Endothelial cell of umbilical vein (primary cell): Measurements from ENCODE around the gene PCDH15. TPM values are rescaled to one million over a fixed set of nuclear protein-coding genes. Genes with fewer than 3 reads are reported as not detected.

ENCODE experiments used
- BruUV-seq: library from RNA; stranded (reverse); fragments of 400-500 nt; replicated peaks from 2 replicates; lab custom pipeline; 2021; lab: Mats Ljungman, UMichigan
- CTCF ChIA-PET: fragments of 300-600, 350-600 bp; sonication (Branson Sonifier 250); formaldehyde crosslinking; loops from one replicate; lab custom pipeline; 2021; ENCODE audit warnings: antibody characterized with exemption, inconsistent platforms; lab: Charles Lee
- POLR2A ChIA-PET: fragments of 300-600, 350-600 bp; sonication (Branson Sonifier 250); formaldehyde crosslinking; loops from one replicate; lab custom pipeline; 2021; ENCODE audit warnings: antibody characterized with exemption, inconsistent platforms; lab: Charles Lee
- DNase-seq: peaks from one replicate; pipeline ENCODE4 v3.0.0-alpha.2; 2011; ENCODE audit warnings: low read depth, low spot score
- FAIRE-seq: peaks from 2 replicates; lab custom pipeline; 2011; peaks lifted over from hg19 to GRCh38; lab: Jason Lieb, UNC
- H2AFZ ChIP-seq: 2 replicates; pipeline ENCODE4 v1.6.0; 2012; ENCODE audit warnings: low read depth, low read length, control low read depth, inconsistent platforms
- H3K27ac ChIP-seq: 2 replicates; pipeline ENCODE4 v1.5.1; 2011; ENCODE audit warnings: low read depth, mild to moderate bottlenecking, control low read depth, low read length, moderate library complexity; ENCODE audit not compliant: insufficient read depth
- H3K27me3 ChIP-seq, 2 experiments: 2 replicates each; pipeline versions ENCODE4 v1.6.0 to v1.6.1; 2011; ENCODE audit warnings: low read length in 2 of 2, mixed read lengths in 1 of 2; ENCODE audit not compliant: control insufficient read depth in 2 of 2, insufficient read depth in 2 of 2
- H3K36me3 ChIP-seq, 2 experiments: 2 replicates in 1 of 2; 3 replicates in 1 of 2; pipeline ENCODE4 v1.5.1; 2011; ENCODE audit warnings: low read length in 2 of 2, mild to moderate bottlenecking in 1 of 2, moderate library complexity in 1 of 2; ENCODE audit not compliant: control insufficient read depth in 2 of 2, insufficient read depth in 2 of 2; ENCODE audit errors: extremely low read depth in 1 of 2
- H3K4me1 ChIP-seq: 3 replicates; pipeline ENCODE4 v1.5.1; 2011; ENCODE audit warnings: mild to moderate bottlenecking, low read length; ENCODE audit not compliant: control insufficient read depth, insufficient read depth; ENCODE audit errors: extremely low read depth
- H3K4me2 ChIP-seq: 2 replicates; pipeline ENCODE4 v1.6.1; 2011; ENCODE audit warnings: low read length, control low read depth, mixed read lengths; ENCODE audit not compliant: insufficient read depth
- H3K4me3 ChIP-seq, 3 experiments: fragments of 200-600 bp in 1 of 3; sonication (generic), shearing (Covaris generic) in 1 of 3; replicated peaks in 1 of 3; 2 replicates each; pipeline ENCODE4 v1.5.1; 2011 to 2016; ENCODE audit warnings: control low read depth in 3 of 3, low read length in 3 of 3, mild to moderate bottlenecking in 2 of 3, inconsistent platforms in 1 of 3, low read depth in 1 of 3, moderate library complexity in 1 of 3; ENCODE audit not compliant: insufficient read depth in 1 of 3
- H3K79me2 ChIP-seq: 2 replicates; pipeline ENCODE4 v1.6.0; 2012; ENCODE audit warnings: low read length, inconsistent platforms; ENCODE audit not compliant: control insufficient read depth, insufficient read depth
- H3K9ac ChIP-seq: replicated peaks from 2 replicates; pipeline ENCODE3; 2011; ENCODE audit warnings: low read length, control low read depth; ENCODE audit not compliant: insufficient read depth; ENCODE audit errors: extremely low read depth
- H3K9me1 ChIP-seq: replicated peaks from 3 replicates; pipeline ENCODE4 v1.6.0; 2011; ENCODE audit warnings: mild to moderate bottlenecking, low read length; ENCODE audit not compliant: control insufficient read depth, insufficient read depth; ENCODE audit errors: extremely low read depth
- H3K9me3 ChIP-seq: replicated peaks from 2 replicates; pipeline ENCODE4 v1.5.1; 2012; ENCODE audit warnings: low read length, inconsistent platforms; ENCODE audit not compliant: control insufficient read depth, insufficient read depth
- H4K20me1 ChIP-seq: replicated peaks from 2 replicates; pipeline ENCODE3; 2011; ENCODE audit warnings: mild to moderate bottlenecking, low read length; ENCODE audit not compliant: control insufficient read depth, insufficient read depth; ENCODE audit errors: extremely low read depth
- CTCF ChIP-seq, 2 donors: IDR thresholded peaks; 1 replicate in 1 of 2; 2 replicates in 1 of 2; pipeline ENCODE4 v1.5.1; 2011; ENCODE audit warnings: low read length in 2 of 2, mild to moderate bottlenecking in 2 of 2, moderate library complexity in 2 of 2, control low read depth in 1 of 2, inconsistent platforms in 1 of 2, low read depth in 1 of 2; ENCODE audit not compliant: insufficient read depth in 1 of 2; ENCODE audit errors: extremely low read depth in 1 of 2
- EZH2 ChIP-seq: IDR thresholded peaks from 2 replicates; pipeline ENCODE4 v1.6.1; 2012; ENCODE audit warnings: borderline replicate concordance, low read depth, mild to moderate bottlenecking, moderate library complexity, low read length, inconsistent platforms; ENCODE audit not compliant: severe bottlenecking
- FOS ChIP-seq: IDR thresholded peaks from 2 replicates; pipeline ENCODE4 v1.6.1; 2011; ENCODE audit warnings: mild to moderate bottlenecking, low read length, moderate library complexity, borderline replicate concordance; ENCODE audit not compliant: insufficient read depth
- GATA2 ChIP-seq: IDR thresholded peaks from 2 replicates; pipeline ENCODE4 v1.7.0; 2011; ENCODE audit warnings: low read depth, mild to moderate bottlenecking, moderate library complexity, mixed read lengths, low read length; ENCODE audit not compliant: insufficient read length, insufficient read depth
- JUN ChIP-seq: IDR thresholded peaks from 2 replicates; pipeline ENCODE4 v1.6.1; 2011; ENCODE audit warnings: borderline replicate concordance, low read depth; ENCODE audit not compliant: insufficient read length, insufficient read depth
- MYC ChIP-seq: IDR thresholded peaks from one replicate; pipeline ENCODE4 v1.6.1; 2011; ENCODE audit warnings: mild to moderate bottlenecking, low read depth, low read length
- POLR2A ChIP-seq: IDR thresholded peaks from 2 replicates; pipeline ENCODE4 v1.6.1; 2012; ENCODE audit warnings: low read depth, mild to moderate bottlenecking, control low read depth, low read length
- POLR2AphosphoS5 ChIP-seq: IDR thresholded peaks from 2 replicates; pipeline ENCODE4 v1.6.1; 2012; ENCODE audit warnings: low read depth, mild to moderate bottlenecking, control low read depth, low read length, moderate library complexity; ENCODE audit not compliant: insufficient read depth
- dilution Hi-C: fragments of 300-500 bp; cut with MboI; formaldehyde crosslinking; loops from one replicate; pipeline ENCODE4 v1.15.0; 2019; ENCODE audit warnings: low sequenced_read_pairs; ENCODE audit not compliant: extremely low pct_ligation_motif_present
- intact Hi-C: fragments of 100-400 bp; cut with micrococcal nuclease; formaldehyde crosslinking; loops from one replicate; pipeline ENCODE4 v1.10.0; 2022
- polyA plus RNA-seq, 4 experiments: library from polyadenylated mRNA; depleted of rRNA in 3 of 4; stranded (reverse) in 3 of 4; unstranded in 1 of 4; fragments of >200 nt; gene quantifications; 2 replicates each; pipeline versions ENCODE4 v1.2.1 to v1.2.3, GENCODE V29; 2011 to 2012; ENCODE audit warnings: missing spikeins in 1 of 4
- total RNA-seq: library from RNA; stranded (reverse); gene quantifications from 2 replicates; pipeline ENCODE4 v1.2.3, GENCODE V29; 2021
- TF ChIP-seq, protein P1 (sequence below): IDR thresholded peaks from 2 replicates; pipeline ENCODE4 v1.6.1; 2011; ENCODE audit not compliant: insufficient read depth, insufficient read length

Gene PCDH15
- total and polyA plus RNA-seq, 2 donors (not counting 3 experiments of a cell fraction or from before 2014, with no cell fraction given), result 0.04 TPM; not detected in 1

DNA sequence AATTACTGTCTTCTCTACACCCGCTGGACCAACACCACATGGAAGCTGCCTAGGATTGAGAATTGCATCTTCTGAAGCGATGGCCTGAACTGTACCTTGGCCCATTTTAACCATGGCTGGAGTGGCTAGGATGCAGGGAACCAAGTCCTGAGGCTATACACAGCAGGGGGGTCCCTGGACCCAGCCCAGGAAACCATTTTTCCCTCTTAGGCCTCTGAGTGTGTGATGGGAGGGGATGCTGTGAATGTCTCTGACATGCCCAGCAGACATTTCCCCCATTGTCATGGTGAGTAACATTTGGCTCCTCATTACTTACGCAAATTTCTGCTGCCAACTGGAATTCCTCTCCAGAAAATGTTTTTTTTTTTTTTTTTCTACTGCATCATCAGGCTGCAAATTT, 822.7 kb downstream of the PCDH15 start:
- Histone ChIP-seq H3K4me2 (no peak overlapping the region), H3K27ac (no peak overlapping the region), H2AFZ (no peak overlapping the region), H3K4me3 (no peak overlapping the region), H3K4me1 (no peaks in the 10 kb centered on the region), H3K9me3 (no peaks in the 10 kb centered on the region), H4K20me1 (no peaks in the 10 kb centered on the region), H3K79me2 (no peaks in the 10 kb centered on the region), H3K27me3 (no peaks in the 10 kb centered on the region), H3K9ac (no peak overlapping the region), H3K36me3 (no peaks in the 10 kb centered on the region), H3K9me1 (no peaks in the 10 kb centered on the region)
- FAIRE-seq, result no peak
- CTCF ChIA-PET, result no interaction called here
- no peak for DNase-seq
- dilution Hi-C loops (no loop called here), intact Hi-C loops (no loop called here)
- no TSS peak for BruUV-seq
- no peak for TF ChIP-seq JUN
- no peak for TF ChIP-seq POLR2AphosphoS5
- no peak for TF ChIP-seq CTCF (IDR thresholded peaks at IDR 0.05; ENCODE audit: extremely low read depth in 1 of 2, insufficient read depth in 1 of 2, low read depth in 1 of 2, low read length in 2 of 2)
- TF ChIP-seq, protein P1, sequence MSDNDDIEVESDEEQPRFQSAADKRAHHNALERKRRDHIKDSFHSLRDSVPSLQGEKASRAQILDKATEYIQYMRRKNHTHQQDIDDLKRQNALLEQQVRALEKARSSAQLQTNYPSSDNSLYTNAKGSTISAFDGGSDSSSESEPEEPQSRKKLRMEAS, result no peak
- no peak for TF ChIP-seq POLR2A
- no peak for TF ChIP-seq FOS
- no peak for TF ChIP-seq EZH2
- TF ChIP-seq MYC, result no peak
- TF ChIP-seq GATA2, result no peak
- POLR2A ChIA-PET, result no interaction called here
